Measurements from ENCODE around the gene ZNF780A.

- TF ChIP-seq CTCF (IDR thresholded peaks at IDR 0.05): no peak
- TF ChIP-seq POLR2AphosphoS5 (IDR thresholded peaks at IDR 0.05): no peak
- TF ChIP-seq POLR2A (IDR thresholded peaks at IDR 0.05): no peak
Observed at GRCh38 chr19:40023969-40024368, 66.8 kb downstream of the ZNF780A start.

Data from gastroesophageal sphincter (tissue), 3 donors.